Stimulated activated CD4-positive, alpha-beta T cell treated with anti-CD3 and anti-CD28 coated beads, TNF-alpha, amount 100 ng/mL, for 4 hours (primary cell): ENCODE results near the gene ELMO1.

Experiments used
- DNase-seq, 3 experiments: peaks; one replicate each; pipeline ENCODE4 v3.0.0-alpha.2; 2020; ENCODE audit warnings: low read depth in 3 of 3

Gene ELMO1

GRCh38 chr7:37448636-37449361, at the start of gene ELMO1:
Gene ELMO1, minus strand, starts transcription at chr7:37448864. Its CDS starts 106,174 bp downstream, at chr7:37342690.
- DNase-seq: peak; percentile 51 to 57 (median 54)

GRCh38 chr7:37497576-37497975, 48.9 kb upstream of the ELMO1 start:
- no peak for DNase-seq

GRCh38 chr7:37495574-37496184, 47.0 kb upstream of the ELMO1 start:
- no peak for DNase-seq

GRCh38 chr7:37494926-37495325, 46.3 kb upstream of the ELMO1 start:
- no peak for DNase-seq

GRCh38 chr7:37493810-37494209, 45.1 kb upstream of the ELMO1 start:
- no peak for DNase-seq

GRCh38 chr7:37493123-37493522, 44.5 kb upstream of the ELMO1 start:
- DNase-seq: no peak

GRCh38 chr7:37491919-37492694, 43.4 kb upstream of the ELMO1 start:
- DNase-seq: no peak

GRCh38 chr7:37489703-37490102, 41.0 kb upstream of the ELMO1 start:
- DNase-seq: no peak

GRCh38 chr7:37488163-37488764, 39.6 kb upstream of the ELMO1 start:
- DNase-seq: no peak

GRCh38 chr7:37484426-37485073, 35.9 kb upstream of the ELMO1 start:
- DNase-seq: no peak

GRCh38 chr7:37483627-37484026, 35.0 kb upstream of the ELMO1 start:
- no peak for DNase-seq

- DNase-seq: no peak
Measured at GRCh38 chr7:37482953-37483352, 34.3 kb upstream of the ELMO1 start.

GRCh38 chr7:37482505-37482904, 33.8 kb upstream of the ELMO1 start:
- DNase-seq: no peak

GRCh38 chr7:37481722-37482288, 33.1 kb upstream of the ELMO1 start:
- DNase-seq: no peak

- DNase-seq: no peak
Measured at GRCh38 chr7:37481154-37481553, 32.5 kb upstream of the ELMO1 start.

- no peak for DNase-seq
Measured at GRCh38 chr7:37480041-37481031, 31.7 kb upstream of the ELMO1 start.

- DNase-seq: no peak
Measured at GRCh38 chr7:37476881-37477450, 28.3 kb upstream of the ELMO1 start.

- DNase-seq: no peak
Measured at GRCh38 chr7:37476428-37476827, 27.8 kb upstream of the ELMO1 start.

- no peak for DNase-seq
Measured at GRCh38 chr7:37475646-37476045, 27.0 kb upstream of the ELMO1 start.

- DNase-seq: no peak
Measured at GRCh38 chr7:37471619-37472018, 23.0 kb upstream of the ELMO1 start.
